Fibroblast of gingiva (primary cell): ENCODE results near the gene CRYBB1.
"Not testable (repeated sequence)": the region's sequence is repeated elsewhere in the genome, so short reads cannot be mapped to it uniquely, and the experiment has no call there.

ENCODE experiments used
- DNase-seq: peaks from one replicate; pipeline ENCODE4 v3.0.0-alpha.2; 2011; ENCODE audit warnings: low read depth

CRYBB1 gene

DNA sequence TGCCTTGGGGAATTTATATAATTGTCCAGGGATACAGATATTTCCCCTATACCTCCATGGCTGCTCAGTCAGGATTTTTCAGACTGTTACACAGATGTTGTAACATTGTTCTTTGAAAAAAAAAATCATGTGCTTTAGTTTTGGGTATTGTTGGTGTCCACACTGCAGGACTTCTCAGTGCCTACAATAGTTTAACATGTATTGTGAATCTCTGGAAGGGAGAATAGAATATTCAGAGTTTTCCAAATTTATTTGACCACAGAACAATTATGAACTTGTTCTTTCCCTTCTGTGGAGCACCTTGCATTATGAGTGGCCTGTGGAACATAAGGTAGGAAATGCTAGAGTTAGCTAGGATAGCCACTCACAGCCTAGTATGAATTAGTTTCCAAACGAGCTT, 18.5 kb upstream of the CRYBB1 start:
- DNase-seq: no peak

DNA sequence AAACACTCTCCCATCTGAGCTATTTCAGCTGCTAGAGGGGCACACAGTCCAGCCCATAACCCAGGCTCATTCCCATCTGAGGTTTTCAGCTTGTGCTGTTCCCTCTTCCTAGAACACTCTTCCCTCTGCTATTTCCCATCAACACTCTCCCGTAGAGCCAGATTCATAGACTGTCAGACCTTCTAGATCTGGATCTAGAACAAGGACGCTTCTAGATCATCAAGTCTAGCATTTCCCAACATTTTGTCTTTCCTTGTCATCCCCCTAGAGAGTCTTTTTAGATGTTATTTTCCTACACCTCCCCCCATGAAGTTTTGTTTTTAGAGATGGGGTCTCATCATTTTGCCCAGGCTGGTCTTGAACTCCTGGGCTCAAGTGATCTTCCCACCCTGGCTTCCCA, 17.3 kb upstream of the CRYBB1 start:
- no peak for DNase-seq

DNA sequence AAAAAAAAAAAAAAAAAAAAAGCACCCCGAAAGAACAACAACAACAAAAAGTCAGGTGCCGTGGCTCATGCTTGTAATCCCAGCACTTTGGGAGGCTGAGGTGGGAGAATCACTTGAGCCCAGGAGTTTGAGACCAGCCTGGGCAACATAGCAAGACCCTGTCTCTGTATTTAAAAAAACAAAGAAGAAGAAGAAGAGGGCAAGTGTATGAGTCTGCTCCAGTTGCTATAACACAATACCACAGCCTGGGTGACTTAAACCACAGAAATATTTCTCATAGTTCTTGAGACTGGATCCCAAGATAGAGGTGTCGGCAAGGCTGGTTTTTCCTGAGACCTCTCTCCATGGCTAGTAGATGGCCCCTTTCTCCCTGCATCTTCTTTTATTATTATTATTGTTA, 16.4 kb upstream of the CRYBB1 start:
- no peak for DNase-seq

DNA sequence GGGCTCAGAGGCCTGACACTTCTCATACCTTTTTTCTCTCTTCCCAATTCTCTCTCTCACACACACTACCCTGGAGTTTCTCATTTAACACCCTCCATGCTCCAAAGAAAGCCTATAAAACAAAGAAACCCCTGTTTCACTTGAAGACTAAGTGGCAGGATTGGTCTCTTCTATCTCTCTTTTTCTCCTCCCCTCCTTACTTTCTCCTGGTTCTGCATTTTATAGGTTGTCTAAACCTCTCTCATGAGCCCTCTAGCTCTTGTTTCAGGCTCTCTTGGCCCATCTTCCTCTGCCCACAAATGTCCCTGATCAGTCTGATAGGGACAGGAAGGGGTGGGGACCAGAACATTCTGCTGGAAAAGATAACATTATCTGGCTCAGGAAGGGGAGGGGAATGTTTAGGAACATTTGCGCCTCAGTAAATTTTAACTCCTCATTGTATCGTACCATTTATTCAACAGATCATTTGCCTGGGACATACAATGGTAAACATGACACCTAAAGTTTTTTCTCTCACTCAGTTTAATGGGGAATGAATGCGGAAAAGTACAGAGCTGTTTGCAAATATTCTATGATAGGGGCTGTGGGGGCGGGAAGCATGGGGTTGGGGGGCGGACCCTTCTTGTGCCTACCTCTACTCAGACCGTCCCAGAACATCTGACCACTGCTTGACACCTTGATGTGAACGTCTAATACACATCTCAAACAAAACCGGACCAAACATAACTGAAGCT, 14.8 kb upstream of the CRYBB1 start:
- DNase-seq: no peak

DNA sequence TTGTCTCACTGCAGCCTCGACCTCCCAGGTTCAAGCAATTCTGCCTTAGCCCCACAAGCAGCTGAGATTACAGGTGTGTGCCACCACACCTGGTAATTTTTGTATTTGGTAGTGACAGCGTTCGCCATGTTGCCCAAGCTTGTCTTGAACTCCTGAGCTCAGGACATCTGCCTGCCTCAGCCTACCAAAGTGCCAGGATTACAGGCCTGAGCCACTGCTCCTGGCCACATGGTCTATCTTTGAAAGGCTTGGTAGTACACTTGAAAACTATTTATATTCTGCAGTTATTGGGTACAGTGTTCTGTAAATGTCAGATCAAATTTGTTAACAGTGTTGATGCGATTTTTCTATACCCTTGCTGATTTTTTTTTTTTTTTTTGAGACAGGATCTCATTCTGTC, 13.5 kb upstream of the CRYBB1 start:
- no peak for DNase-seq

DNA sequence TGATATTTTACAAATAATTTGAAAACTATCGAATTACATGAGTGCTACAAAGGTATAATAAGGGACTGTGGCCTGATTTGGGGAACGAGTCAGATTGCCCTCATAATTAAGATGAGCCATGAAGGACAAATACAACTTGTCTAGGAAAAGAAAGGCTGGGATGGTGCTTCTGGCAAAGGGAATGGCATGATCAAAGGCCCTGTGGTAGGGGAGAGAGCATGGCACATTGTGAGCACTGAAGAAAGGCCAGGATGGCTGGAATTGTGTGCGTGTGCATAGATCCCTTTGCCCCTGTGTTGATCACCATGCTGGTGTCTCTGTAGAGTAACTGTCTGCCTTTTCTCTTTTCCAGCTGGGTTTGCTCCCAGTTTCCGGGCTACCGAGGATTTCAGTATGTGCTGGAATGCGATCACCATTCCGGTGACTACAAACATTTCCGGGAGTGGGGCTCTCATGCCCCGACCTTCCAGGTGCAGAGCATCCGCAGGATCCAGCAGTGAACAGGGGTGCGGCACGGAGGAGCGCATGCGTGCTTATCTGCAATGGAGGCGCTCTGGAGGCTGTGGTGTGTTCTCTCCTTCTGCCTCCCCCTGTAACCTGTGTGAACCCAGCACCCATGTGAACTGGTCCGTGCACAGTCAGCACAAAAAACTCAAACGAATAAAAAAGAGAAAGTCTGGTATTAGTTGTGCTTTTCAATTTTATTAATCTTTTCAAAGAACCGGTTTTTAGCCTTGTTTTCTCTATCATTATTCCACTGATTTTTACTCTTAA, 12.3 kb upstream of the CRYBB1 start:
- no peak for DNase-seq

DNA sequence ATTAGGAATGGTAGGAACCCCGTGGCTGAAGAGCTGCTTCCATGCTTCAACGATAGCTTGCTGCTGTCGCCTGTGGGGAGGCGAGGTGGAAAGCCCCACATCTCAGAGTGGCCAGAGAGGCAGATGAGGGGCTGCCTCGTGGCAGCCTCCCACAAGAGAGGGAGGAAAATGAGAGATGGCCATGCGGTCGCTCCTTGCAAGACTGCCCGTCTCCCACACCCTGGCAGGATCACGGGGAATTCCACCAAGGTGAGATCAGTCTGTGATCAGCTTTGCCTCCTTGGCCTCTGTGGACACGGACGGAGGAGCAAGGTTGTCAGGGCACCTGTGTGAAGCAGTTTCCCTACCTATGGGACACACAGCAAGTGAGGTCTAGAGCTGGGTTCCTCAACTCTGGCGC, 7.0 kb upstream of the CRYBB1 start:
- DNase-seq: no peak

DNA sequence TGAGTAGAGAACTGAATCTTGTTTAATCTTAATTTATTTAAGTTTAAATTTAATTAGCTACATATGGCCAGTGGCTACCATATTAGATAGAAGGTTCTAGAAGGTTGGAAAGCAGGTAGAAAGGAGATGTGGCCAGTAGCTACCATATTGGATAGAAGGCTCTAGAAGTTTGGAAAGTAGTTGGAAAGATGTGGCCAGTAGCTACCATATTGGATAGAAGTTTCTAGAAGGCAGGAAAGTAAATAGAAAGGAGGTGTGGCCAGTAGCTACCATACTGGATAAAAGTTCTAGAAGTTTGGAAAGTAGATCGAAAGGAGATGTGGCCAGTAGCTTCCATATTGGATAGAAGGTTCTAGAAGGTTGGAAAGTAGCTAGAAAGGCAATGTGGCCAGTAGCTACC, 6.2 kb upstream of the CRYBB1 start:
- DNase-seq: no peak

DNA sequence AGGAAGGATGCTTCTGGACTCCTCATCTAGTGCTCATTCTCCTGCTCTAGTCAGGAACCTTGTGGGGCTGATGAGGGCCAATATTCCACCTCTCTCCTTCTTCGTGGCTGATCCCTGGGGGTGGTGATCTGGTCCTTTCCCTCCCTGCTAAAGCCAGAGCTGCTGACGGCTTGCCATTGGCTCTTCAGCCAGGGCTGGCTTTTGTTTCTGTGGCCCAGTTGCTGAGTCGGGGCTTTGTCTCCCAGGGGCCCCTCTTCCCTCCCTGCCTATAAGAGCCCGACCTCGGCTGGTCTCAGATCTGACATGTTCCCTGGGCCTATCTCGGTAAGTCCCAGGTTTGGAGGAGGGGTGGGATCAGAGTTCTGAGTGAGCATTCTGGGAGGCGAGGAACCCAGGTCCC, 3.8 kb upstream of the CRYBB1 start, which contains the start of gene CRYBA4:
Gene CRYBA4, plus strand, starts transcription at position 301 of the 400 bp plus-strand sequence. CDS start 634 bp downstream, outside the sequence.
- DNase-seq: no peak

DNA sequence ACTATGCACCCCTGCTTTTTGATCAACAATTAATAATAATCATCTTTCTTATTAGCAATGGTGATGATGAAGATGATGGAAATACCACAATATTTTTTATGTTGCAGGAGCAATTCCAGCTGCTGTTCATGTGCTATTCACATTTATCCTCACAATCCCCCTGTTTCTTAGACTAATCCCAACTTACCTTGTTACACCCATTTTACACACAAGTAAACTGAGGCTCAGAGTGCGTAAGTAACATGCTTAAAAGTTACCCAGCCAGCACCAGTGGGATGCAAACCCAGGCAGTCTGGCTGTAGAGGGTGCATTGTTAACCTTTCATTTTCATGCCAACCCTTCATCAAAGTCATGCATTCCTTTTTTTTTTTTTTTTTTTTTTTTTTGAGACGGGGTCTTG, 2.4 kb upstream of the CRYBB1 start:
- no peak for DNase-seq

DNA sequence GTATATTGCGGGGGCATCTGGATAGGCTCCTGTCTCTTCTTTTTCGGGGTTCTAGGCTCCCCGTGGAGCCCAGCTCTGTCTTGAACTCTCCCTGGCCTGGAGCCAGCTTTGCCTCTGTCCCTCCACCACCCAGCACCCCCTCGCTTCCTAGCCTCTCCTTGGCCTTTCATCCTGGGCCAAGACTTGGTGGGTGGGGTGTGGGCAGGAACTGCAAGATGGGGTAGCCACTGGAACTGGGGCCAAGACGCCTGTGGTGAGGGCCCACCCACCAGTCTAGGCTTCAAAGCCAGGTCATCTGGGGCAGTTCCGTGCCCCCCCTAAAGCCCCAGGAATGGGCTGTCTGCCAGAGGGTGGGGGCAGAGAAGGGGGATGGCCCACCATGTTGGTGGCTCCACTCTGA, 1.7 kb upstream of the CRYBB1 start:
- no peak for DNase-seq

DNA sequence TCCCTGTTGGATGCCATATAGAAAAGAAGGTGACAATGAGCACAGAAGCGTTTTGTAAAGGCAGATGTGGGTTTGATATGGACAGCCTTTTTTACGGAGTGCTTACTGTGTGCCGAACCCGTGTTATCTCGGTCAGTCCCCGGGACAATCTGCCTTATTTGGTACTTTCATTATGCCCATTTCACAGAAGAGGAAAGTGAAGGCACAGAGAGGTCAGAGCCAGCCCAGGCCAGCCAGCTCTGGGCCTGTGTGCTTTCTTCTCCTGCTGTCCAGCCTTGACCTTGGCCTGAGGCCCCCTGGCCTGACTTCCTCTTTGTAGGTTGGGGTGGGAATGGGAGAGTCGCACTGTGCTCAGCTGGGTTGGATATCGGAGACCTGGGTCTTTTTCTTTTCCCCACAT, 628 bp upstream of the CRYBB1 start:
- no peak for DNase-seq

DNA sequence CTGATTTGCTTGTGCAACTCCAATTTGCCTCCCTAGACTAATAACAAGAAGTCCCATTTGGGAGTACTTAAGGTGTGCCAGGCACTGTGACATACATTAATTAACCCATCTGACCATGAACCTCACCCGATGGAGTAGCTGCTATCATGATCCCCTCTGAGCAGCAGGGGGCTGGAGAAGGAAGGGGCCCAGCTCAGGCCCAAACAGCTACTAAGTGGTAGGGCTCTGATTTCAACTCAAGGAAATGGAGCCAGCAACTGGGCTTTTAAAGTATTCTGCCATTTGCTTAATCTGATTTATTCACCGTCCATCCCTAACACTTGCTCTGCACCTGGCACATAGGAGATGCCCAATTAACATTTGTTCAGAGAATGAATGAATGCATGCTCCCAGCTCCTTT, 1.2 kb downstream of the CRYBB1 start:
- no peak for DNase-seq

DNA sequence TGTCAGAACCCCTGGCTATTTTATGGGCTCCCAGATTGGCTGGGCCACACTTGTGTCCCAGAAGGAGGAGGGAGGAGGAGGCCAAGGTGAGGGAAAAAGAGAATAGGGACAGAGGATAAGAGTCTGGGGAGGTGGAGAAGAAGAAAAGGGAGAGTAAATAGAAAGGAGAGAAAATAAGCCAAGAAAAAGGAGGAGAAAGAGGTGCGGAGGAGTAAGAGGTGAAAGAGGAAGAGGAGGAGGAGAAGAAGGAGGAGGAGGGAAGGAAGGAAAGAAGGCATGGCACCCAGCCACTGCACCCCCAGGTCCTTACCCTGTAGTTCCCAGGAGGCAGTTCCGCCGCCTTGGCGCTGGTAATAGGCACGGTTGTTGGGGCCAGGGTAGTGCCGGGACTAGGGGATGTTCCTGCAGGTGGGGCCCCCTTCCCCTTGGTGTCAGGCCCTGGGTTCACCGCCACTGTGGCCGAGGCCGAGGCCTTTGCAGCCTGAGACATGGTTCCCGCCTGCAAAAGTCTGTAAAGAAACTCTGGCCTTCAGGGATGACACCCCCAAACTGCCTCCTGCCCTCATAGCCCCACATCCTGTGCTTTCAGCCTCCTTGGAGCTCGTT, 1.9 kb downstream of the CRYBB1 start:
- DNase-seq: no peak

DNA sequence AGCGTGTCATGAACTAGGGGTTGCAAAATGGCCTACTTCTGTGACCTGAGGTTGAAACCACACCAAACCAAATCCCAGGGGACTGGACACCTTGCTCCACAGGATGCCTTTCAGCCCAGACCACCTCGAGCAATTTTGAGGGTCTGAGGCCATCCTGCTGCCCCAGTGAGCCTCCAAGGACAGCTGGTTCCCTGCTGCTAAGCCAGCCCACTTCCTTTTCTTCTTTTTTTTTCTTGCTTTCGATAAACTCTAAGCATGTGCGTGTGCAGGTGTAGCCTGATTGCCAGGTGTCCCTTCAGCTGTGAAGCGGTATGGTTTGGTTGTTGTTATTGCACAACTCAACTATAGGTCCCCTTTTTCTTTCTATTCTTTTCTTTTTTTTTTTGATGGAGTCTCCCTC, 2.7 kb downstream of the CRYBB1 start:
- DNase-seq: no peak

DNA sequence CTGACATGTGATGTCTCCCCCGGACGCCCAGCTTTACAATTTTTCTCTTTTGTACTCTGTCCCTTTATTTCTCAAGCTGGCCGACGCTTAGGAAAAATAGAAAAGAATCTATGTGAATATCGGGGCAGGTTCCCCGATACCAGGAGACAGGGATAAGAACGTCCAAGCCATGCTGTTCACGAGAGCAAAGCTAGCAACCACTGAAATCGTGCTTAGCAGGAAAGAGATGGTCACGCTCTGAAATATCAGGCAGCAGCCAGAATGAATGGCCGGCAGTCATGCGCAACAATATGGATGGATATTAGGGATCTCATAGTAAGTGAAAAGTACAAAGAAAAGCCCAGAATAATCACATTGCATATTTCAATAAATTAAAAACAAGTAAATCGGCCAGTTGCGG, 3.5 kb downstream of the CRYBB1 start:
- DNase-seq: no peak

DNA sequence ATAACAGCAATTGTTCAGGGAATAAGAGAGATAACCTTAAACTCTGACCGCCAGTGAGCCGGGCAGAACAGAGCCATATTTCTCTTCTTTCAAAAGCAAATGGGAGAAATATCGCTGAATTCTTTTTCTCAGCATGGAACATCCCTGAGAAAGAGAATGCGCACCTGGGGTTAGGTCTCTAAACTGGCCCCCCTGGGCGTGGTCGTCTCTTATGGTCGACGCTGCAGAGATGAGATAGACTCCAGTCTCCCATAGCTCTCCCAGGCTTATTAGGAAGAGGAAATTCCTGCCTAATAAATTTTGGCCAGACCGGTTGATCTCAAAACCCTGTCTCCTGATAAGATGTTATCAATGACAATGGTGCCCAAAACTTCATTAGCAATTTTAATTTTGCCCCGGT, 4.1 kb downstream of the CRYBB1 start:
- not testable (repeated sequence) for DNase-seq

DNA sequence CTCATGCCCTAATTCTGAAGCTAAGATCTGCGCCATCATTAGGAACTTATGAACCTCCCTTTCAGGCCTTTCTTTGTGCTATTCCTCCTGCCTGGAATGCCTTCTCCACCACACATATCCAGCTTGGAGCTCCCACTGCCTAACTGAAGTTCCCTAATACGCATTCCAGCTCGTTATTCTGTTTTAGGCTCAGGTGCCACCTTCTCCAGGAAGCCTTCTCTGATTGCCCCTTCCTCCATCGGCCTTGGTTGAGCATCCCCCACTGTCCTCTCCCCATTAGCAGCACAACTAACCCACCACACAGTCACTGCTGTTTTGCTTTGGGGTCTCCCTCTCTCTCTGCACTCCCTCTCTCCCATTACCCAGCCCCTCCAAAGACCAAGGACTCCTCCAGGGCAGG, 5.2 kb downstream of the CRYBB1 start:
- no peak for DNase-seq

DNA sequence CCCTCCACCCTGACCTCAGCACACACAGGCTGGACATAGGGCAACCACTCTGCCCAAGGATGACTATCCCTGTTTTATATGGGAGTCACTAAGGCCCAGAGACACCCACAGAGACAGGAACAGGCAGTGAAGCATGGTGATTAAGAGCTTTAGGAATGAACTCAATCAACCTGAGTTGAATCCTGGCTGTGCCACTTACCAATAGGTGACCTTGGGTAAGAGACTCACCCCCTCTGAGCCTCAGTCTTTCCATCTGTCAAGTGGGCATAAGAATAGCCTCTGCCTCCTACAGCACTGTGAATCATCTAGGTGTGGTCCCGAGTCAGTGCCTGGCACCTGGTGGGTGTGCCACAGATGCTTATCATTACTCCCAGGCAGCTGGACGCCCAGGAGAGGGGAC, 6.8 kb downstream of the CRYBB1 start:
- no peak for DNase-seq

DNA sequence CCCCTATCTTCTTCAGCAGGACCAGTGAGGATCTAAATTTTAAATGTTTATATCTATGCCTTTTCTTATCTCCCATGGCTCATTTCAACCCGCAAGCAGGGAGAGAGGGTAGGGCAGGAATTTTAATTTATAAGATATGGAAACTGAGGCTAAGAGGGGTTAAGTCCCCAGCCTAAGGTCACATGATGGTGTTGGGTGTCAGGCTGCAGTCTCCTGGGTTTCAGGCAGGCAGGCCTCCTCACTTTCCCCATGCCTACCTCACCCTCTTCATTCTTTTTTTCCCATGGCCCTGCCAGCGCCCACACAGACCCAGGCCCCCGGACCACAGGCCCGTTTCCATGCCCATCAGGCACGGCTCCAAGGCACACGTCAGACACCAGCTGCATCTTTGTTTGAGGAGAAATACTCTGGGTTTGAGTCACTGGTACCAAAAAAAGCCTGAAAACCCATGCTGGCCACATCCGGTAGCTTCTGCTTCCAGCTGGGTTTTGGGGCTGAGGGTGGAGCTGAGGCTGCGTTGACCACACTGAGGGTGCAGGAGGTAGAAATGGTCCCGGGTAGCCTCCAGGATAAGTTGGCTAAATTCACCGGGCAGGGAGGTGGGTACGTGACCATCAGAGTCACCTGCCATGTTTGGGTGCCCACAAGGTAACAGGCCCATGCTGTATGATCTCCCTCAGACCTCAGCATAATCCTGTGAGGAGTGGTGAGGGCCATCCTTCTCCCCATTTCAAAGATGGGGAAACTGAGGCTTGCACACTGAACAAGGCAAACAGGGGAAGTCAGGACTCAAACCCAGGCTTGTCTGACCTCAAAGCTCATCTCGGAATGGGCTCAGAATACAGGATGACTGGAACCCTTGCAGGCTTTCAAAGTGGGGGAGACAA, 7.5 kb downstream of the CRYBB1 start:
- peak; percentile 82 for DNase-seq

DNA sequence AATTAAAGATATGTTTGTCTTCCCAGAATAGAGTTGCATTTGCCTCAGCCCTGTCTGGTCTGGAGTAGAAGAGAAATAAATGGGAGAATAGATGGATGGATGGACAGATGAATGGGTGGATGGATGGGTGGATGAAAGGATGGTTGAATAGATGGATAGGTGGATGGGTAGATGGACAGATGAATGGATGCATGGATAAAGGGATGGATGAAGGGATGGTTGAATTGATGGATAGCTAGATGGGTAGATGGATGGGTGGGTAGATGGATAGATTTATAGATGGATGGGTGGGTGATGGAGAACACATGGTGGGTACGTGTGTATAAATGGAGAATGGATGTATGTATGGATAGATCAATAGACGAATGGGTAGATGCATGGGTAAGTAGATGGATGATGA, 8.5 kb downstream of the CRYBB1 start:
- no peak for DNase-seq

DNA sequence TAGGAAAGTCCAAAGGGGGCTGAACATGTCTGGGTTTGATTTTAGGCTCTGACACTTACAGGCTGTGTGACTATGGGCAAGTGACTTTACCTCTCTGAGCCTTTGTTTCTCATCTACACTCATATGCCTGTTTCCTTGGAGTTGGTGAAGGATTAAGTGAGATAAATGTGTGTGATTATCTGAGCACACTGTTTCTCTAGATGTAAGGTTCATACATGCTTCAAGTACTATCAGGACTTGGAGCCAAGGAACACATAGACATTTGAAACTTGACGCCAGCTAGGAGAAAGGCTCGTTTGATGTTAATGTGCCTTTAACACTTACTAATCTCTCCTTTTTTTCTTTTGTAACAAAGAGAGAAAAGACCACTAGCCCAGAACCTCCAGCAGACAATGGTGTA, 9.7 kb downstream of the CRYBB1 start:
- no peak for DNase-seq
